H7 (cell line): Measurements from ENCODE around the gene CACNA2D2. TPM values are rescaled to one million over a fixed set of nuclear protein-coding genes. Genes with fewer than 3 reads are reported as not detected.
A peak's percentile ranks its signal among the peaks of the same experiment; 100 is the strongest.

Source experiments
- DNase-seq: peaks from one replicate; pipeline ENCODE4 v3.0.0; 2012
- H3K27me3 ChIP-seq: 2 replicates; pipeline ENCODE4 v1.6.0; 2011; ENCODE audit warnings: mild to moderate bottlenecking, low read length; ENCODE audit not compliant: control insufficient read depth, insufficient read depth
- H3K36me3 ChIP-seq: replicated peaks from 2 replicates; pipeline ENCODE4 v1.5.1; 2011; ENCODE audit warnings: low read length; ENCODE audit not compliant: control insufficient read depth, insufficient read depth
- H3K4me3 ChIP-seq: 2 replicates; pipeline ENCODE4 v1.5.1; 2011; ENCODE audit warnings: low read depth, mild to moderate bottlenecking, control low read depth, low read length, moderate library complexity; ENCODE audit not compliant: insufficient read depth
- total RNA-seq: library from RNA; depleted of rRNA; stranded (reverse); fragments of >200 nt; shearing (Covaris generic); gene quantifications from 2 replicates; pipeline ENCODE4 v1.2.3, GENCODE V29; 2014

The CACNA2D2 gene
- total RNA-seq, 1 experiment from 2014 or later: 5.9 TPM

DNA sequence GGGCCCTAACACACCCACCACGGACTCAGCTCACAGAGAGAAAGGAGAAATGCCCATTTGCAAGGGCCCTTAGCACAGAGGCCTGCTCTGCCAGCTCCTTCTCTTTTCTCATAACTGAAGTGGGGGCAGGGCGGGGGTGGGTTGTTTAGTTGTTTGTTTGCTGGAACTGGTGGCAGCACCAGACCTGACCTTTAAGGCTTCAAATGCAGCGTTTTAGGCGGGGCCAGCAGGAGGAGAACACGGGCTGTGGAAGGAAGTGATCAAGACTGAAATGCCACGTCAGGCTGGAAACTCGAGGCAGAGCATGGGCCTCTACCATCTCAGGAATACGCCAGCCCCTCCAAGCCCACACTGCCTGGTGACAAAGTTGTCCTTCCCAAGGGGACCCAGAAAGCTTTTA, 9.3 kb downstream of the CACNA2D2 start:
- Histone ChIP-seq H3K36me3 (no peaks in the 10 kb centered on the region), H3K4me3 (no peak overlapping the region), H3K27me3 (no peaks in the 10 kb centered on the region; the same call in 1 of the 2 replicates)
- no peak for DNase-seq

DNA sequence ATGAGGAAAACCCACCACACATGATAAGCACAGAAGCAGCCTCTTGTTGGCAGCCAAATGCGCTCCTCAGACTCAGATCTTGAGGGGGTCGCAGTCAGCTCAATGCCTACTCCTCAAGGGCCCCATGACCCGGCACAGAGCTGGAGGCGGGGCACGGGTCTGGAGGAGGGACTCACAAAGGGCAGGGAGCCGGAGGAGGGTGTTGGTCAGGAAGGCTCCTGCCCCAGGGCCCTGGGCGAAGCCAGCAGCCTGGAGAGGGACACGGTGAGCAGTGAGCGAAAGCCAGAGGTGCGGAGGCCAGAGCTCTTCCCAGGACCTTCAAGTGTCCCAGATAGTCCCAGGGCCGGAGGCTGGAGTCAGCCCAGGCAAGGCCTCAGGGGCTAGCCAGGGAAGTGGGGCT, 9.8 kb downstream of the CACNA2D2 start:
- Histone ChIP-seq H3K4me3 (no peak overlapping the region), H3K36me3 (no peaks in the 10 kb centered on the region), H3K27me3 (no peaks in the 10 kb centered on the region; the same call in 1 of the 2 replicates)
- DNase-seq: no peak

DNA sequence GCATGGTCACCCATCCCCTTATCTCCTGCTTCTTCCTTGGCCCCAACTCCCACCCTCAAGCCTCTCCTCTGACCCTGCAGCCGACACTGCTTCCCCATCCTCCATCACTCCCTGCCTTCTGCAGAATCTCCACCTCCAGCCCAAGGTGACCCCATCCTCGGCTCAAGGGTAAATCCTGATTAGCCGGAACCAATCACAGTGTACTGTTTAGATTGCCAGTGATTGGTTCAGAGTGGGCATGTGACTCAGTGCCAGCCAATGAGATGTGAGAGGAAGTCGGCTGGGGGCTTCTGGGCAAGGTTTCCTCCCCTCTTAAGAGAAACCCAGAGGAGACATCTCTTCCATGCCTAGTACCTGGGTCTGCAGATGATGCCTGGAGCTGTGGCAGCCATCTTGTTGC, 10.3 kb downstream of the CACNA2D2 start:
- DNase-seq: no peak
- Histone ChIP-seq H3K36me3 (no peaks in the 10 kb centered on the region), H3K27me3 (no peaks in the 10 kb centered on the region; the same call in 1 of the 2 replicates), H3K4me3 (no peak overlapping the region)

DNA sequence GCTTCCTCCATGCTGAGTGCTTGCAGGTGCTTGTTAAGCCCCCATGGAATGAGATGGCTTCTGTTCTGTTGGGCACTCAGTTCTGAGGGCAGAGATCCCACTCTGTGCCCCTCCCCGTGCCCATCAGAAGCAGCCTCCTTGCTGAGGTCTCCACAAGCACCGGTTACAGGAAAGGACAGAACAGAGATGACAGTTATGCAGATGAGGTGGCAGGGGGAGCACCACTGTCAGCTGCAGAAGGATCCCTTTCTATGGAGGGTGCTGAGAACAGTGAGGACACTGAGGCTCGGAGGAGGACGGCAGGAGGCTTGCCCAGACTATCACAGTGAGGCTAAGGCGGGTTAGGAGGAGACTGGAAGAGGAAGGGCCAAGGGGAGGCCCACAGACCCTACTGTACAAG, 12.4 kb downstream of the CACNA2D2 start:
- no peak for DNase-seq
- no peak overlapping the region for H3K4me3 ChIP-seq
- H3K36me3 ChIP-seq: no peaks in the 10 kb centered on the region
- H3K27me3 ChIP-seq: no peaks in the 10 kb centered on the region; the same call in 1 of the 2 replicates

DNA sequence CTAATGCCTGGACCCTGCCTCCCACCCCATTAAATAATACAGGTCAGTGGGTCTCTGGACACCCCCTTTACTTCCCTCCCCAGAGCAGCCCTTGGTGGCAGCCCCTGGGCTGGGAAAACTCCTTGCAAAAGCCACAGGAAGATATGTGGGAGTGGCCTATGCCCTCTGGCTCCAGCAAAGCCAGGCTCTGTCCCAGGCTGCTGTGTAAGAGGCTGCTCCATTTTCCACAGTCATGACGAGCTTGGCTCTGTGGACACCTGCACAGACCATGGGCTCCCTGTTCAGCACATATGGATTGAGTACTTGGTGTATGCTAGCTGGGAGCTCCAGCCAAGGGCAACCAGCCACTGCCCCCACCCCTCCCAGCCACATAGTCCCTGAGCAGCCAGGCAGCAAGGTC, 13.0 kb downstream of the CACNA2D2 start:
- H3K4me3 ChIP-seq: no peak overlapping the region
- DNase-seq: no peak
- no peaks in the 10 kb centered on the region; the same call in 1 of the 2 replicates for H3K27me3 ChIP-seq
- H3K36me3 ChIP-seq: no peaks in the 10 kb centered on the region

DNA sequence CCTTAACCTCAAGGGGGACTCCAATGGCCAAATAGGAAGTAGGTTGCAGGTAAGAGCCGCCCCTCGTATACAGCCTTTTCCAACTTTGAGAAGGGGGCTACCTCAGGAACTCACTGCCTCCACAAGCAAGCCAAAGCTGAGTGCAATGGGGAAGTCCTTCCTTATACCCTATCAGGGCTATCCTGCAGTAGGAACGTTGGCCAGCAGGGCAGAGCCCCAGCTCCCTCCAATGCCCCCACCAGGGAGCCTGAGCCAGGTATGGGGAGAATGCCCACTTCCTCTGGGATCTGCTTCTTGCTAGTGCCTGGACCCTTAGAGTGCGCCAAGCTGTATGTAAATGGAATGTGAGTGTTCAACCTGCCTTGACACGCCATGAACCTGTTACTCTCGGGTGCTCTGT, 16.3 kb downstream of the CACNA2D2 start:
- DNase-seq: peak; percentile 80
- Histone ChIP-seq H3K4me3 (no peak overlapping the region), H3K27me3 (no peaks in the 10 kb centered on the region), H3K36me3 (no peaks in the 10 kb centered on the region)

DNA sequence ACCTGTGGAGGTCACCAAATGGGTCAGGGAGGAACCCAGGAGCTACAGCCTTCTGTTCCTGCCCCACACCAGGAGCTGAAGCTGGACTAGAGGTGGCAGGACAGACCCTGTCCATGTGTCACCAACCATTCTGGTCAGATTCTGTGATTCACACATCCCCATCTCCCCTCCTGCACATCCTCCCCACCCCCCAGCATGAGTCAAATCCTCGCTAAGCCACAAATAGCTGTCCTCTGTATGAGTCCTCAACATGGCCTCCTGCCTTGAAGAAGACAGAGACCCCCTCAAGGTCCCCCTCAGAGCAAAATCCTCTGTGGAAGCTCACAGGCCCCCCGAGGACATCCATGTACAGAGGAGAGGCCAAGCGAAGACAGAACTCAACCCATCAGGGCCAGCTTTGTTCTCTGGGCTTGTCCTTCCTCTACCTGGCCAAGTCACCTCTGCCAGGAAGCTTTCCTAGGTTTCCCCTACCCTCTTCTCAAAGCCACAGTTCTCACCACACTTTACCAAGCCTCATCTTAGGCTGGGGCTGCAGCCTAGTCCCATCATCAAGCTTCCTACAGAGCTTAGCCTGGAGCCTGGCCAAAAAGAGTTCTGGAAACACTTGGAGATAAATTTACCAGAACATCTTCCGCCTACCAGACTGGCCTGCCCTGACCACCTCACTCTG, 17.1 kb downstream of the CACNA2D2 start:
- H3K27me3 ChIP-seq: no peaks in the 10 kb centered on the region
- no peak for DNase-seq
- no peaks in the 10 kb centered on the region for H3K36me3 ChIP-seq
- no peak overlapping the region for H3K4me3 ChIP-seq

DNA sequence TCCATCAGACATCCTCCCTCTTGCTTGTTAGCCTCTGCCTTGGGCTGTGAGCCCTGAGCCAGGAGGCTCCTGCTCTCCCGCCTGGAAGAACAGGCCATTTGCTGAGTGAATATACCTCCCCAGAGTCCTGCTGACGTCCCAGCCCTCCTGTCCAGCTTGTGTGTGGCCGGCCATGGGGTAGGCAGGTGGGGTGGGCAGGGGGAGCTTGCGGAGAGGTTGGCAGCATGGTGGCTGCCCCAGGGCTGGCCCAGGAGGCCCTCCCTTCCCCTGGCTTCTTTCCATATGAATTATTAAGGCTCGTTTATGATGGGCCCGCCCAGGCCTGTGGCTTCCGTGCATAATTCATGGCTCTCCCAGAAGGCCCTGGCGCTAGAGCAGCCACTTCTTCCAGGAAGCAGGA, 18.7 kb downstream of the CACNA2D2 start:
- no peak for DNase-seq
- Histone ChIP-seq H3K36me3 (no peaks in the 10 kb centered on the region), H3K27me3 (no peaks in the 10 kb centered on the region), H3K4me3 (no peak overlapping the region)

DNA sequence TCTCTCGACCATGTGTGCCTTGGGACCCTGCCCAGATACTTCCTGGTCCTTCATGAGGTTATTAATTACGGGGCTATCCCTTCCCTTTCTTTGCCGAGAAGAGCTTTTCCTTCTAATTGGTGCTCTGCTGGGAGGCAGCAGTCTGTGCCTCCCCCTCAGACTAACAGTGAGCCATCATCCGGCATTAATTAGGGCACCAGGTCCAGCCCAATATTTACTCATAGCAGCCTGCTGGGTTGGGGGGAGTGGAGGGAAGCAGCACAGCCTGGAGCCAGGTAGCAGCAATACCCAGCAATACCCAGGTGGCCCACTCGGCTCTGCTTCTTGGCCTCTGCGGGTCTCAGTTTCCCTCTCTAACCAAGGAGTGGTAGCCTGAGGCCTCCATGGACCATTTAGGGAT, 20.1 kb downstream of the CACNA2D2 start:
- no peaks in the 10 kb centered on the region for H3K27me3 ChIP-seq
- no peaks in the 10 kb centered on the region for H3K36me3 ChIP-seq
- DNase-seq: no peak
- no peak overlapping the region for H3K4me3 ChIP-seq

DNA sequence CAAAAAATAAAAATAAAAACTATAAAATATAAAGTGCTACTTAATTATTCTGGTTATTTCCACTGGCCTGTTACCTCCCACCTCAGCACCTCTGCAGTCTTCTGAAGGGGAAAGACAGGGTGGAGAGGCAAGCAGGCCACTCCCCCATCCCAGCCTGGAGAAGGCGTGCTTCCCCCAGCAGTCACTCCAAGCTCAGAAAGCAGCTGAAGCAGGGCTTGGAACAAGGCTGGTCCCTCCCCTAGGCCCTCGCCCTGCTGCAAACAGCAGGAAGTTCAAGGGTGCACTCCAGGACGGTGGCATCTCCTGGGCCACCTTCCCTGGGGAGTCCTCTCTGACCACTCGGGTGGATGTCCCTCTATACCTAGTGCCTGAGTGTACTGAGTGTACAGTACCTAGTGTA, 21.4 kb downstream of the CACNA2D2 start:
- H3K27me3 ChIP-seq: no peaks in the 10 kb centered on the region
- no peaks in the 10 kb centered on the region for H3K36me3 ChIP-seq
- DNase-seq: peak; percentile 82

DNA sequence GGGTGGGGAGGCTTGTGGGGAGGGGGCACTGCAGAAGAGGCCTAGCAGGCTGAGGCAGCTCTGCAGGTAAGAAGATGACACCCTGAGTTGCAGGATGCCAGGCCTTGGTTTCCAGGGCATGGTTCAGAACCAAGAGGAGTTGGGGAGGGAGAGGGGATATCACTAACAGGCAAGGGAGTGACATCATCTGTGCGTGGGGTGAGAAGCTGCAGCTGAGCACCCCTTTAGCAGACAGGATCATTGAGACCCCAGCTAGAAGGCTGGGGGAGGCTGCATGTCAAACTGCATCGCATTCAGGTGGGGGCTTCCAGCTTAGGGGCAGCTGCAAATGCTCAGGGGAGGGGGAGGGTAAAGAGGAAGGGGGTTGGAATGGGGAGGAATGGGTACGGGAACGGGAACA, 23.0 kb downstream of the CACNA2D2 start:
- DNase-seq: no peak
- Histone ChIP-seq H3K27me3 (no peaks in the 10 kb centered on the region), H3K4me3 (no peak overlapping the region), H3K36me3 (no peaks in the 10 kb centered on the region)

More for the DNA sequence above, 21.4 kb downstream of the CACNA2D2 start:
- no peak overlapping the region for H3K4me3 ChIP-seq

DNA sequence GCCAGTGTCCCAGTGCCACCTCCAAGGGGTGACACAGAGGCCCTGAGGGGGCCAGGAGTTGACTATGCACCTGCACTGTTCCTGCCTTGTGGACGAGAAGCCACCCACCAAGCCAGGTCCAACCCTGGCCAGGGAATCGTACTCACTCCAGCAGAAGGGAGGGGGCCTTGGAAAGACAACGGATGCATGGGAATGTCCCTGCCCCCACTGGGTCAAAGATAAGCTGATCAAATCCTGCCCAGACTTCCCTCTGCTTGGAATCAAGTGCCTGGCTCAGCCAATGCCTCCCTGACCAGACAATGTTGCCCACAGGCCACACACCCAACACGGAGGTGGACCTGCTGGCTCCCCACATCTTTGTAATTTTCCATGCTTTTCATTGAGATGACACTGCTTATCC, 23.9 kb downstream of the CACNA2D2 start:
- DNase-seq: no peak

DNA sequence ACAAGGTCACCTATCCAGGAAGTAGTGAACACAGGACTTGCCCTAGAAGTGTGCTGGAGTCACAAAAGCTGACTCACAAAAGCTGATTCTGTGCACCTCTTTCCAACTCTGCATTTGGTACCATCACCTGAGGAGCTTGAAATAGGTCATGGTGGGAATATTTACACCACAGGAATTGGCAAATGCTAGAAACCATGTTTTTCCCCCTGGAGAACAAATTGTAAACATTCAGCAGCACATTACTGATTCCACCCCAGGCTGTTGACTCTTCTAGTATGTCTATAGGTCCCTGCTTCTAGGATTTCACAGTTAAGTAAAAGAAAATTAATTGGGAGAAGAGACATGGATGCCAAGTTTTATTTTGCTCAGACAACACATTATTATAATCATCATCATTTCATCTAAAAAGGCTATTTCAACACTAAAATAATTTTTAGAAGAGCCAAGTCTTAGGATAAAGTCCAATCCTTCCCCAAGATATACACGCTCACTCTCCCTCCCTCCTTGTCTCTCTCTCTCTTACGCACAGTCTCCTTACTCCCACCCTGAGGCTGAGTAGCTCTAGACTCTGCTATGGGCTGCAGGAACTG, 24.7 kb downstream of the CACNA2D2 start:
- H3K4me3 ChIP-seq: no peak overlapping the region
- DNase-seq: no peak
- no peaks in the 10 kb centered on the region for H3K27me3 ChIP-seq
- no peaks in the 10 kb centered on the region for H3K36me3 ChIP-seq

More for the DNA sequence above, 23.9 kb downstream of the CACNA2D2 start:
- no peaks in the 10 kb centered on the region for H3K36me3 ChIP-seq
- H3K27me3 ChIP-seq: no peaks in the 10 kb centered on the region
- no peak overlapping the region for H3K4me3 ChIP-seq

DNA sequence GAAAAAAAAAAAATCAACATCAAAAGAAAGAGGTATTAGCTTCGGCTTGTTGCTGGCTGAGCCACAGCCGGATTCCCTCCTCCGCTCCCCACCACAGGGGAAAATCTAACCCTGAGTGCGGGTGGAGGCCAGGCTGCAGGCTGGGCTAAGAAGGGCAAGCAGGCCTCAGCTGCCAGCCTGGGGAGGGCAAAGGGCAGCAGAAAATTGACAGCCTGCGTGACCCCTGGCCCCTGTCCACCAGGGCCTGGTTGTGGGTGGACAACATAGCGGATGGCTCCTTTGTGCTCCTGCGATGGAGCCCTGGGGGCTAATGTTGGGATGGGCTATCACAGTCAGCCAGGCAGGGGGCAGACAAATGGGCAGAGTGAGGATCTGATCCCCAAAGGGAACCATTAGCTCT, 25.4 kb downstream of the CACNA2D2 start:
- Histone ChIP-seq H3K36me3 (no peaks in the 10 kb centered on the region), H3K4me3 (no peak overlapping the region), H3K27me3 (no peaks in the 10 kb centered on the region)
- no peak for DNase-seq

DNA sequence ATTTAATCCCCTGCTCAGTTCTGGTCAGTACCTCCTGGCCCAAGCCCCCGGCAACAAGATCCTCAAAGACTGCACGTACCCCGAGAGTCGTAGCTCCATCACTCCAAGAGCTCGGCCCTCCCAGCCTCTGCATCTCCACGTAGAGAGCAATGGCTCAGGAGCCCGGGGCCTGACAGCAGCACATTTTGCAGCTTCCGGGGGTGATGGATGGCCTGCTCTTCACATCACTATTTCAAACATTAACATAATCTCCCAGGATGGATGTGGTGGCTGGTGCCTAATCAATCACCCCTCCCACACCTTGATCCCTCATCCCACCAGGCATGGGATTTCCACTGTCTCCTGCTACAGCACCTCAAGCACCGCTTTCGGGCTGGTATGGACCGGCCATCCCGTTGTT, 28.1 kb downstream of the CACNA2D2 start:
- DNase-seq: no peak
- Histone ChIP-seq H3K36me3 (no peaks in the 10 kb centered on the region), H3K27me3 (no peaks in the 10 kb centered on the region), H3K4me3 (no peak overlapping the region)
